Fibroblast of gingiva (primary cell): ENCODE measurements around the gene CRCP.

ENCODE experiments used
- DNase-seq: peaks from one replicate; pipeline ENCODE4 v3.0.0-alpha.2; 2011; ENCODE audit warnings: low read depth

Gene CRCP

GRCh38 chr7:66189695-66190503, 75.3 kb downstream of the CRCP start:
- DNase-seq, result no peak

GRCh38 chr7:66190504-66190857, 75.8 kb downstream of the CRCP start:
- DNase-seq, result peak; percentile 47

GRCh38 chr7:66193146-66193725, 78.6 kb downstream of the CRCP start:
- no peak for DNase-seq

GRCh38 chr7:66198469-66198868, 83.8 kb downstream of the CRCP start:
- DNase-seq, result no peak

- DNase-seq, result no peak
These were observed 84.3 kb downstream of the CRCP start for GRCh38 chr7:66198956-66199355.

- no peak for DNase-seq
These were observed 87.8 kb downstream of the CRCP start for GRCh38 chr7:66202441-66202840.
